ENCODE data around the gene TMPRSS11A.

The TMPRSS11A gene

GRCh38 chr4:67912080-67912479, 51.2 kb downstream of the TMPRSS11A start:
- DNase-seq, result no peak

GRCh38 chr4:67911638-67912037, 51.7 kb downstream of the TMPRSS11A start:
- no peak for DNase-seq

DNA sequence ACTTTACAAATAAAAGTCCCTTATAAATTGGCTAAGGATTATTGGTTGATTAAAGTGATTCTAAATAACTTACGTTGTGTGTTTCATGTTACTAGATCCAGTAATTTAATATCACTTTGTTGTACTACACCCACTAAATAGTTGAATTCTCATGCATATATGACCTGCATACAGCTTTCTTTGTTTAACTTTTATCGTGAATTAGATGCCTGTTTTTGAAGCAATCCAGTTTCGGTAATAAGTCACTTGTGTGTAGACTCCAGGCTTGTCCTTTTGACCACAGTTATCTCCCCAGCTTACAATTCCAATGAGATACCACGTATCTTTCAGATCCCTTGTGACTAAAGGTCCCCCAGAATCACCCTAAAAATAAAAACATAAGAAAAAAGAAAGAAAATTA, 52.2 kb downstream of the TMPRSS11A start:
- DNase-seq, result no peak

- DNase-seq, result no peak
These were observed 52.7 kb downstream of the TMPRSS11A start for GRCh38 chr4:67910585-67910905.

DNA sequence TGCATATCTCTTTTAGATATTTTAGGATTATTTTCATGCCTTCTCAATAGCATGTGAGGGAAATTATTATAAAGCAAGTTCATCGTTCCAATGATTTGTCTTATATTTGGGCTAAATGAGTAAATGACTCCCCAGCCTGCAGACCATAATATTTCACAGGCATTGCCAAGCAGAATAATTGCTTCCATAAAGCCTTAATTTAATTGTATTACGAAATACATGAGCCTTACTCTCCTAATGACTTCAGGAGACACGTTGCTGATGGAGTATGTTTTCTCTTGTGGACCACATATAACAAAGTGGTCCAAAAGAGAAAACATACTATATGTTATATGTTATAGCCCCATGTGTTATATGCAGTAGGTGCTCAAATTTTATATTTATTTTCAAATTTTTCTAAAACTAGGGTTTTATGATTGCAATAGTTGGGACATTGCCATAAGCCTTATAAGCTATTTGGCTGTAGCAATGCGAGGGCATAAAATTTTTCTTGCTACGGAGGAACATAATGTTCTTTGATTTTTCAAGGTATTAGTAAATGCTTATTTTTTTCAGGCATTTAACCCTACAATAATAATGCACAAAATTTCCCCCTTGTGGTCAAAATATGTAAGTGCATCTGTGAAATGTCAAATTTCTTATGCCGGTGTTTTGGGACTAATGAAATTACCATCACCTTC, 53.2 kb downstream of the TMPRSS11A start:
- no peak for DNase-seq

- DNase-seq, result no peak
These were observed 55.6 kb downstream of the TMPRSS11A start for GRCh38 chr4:67907650-67908049.

DNA sequence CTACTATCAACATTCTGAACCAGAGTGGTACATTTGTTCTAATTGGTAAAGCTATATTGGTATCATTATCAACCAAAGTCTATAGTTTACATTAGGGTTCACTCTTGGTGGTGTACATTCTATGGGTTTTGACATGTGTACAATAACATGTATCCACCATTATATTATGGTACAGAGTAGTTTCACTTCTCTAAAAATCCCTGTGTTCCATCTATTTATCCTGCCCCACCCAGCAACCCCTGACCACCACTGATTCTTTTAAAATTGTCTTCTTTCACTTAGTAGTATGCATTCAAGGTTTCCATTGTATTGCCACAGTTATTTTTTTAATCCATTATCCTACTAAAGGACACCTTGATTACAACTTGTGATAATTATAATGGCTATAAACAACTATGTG, 64.2 kb downstream of the TMPRSS11A start:
- DNase-seq, result no peak

- DNase-seq, result no peak
These were observed 65.6 kb downstream of the TMPRSS11A start for GRCh38 chr4:67897686-67898085.

DNA sequence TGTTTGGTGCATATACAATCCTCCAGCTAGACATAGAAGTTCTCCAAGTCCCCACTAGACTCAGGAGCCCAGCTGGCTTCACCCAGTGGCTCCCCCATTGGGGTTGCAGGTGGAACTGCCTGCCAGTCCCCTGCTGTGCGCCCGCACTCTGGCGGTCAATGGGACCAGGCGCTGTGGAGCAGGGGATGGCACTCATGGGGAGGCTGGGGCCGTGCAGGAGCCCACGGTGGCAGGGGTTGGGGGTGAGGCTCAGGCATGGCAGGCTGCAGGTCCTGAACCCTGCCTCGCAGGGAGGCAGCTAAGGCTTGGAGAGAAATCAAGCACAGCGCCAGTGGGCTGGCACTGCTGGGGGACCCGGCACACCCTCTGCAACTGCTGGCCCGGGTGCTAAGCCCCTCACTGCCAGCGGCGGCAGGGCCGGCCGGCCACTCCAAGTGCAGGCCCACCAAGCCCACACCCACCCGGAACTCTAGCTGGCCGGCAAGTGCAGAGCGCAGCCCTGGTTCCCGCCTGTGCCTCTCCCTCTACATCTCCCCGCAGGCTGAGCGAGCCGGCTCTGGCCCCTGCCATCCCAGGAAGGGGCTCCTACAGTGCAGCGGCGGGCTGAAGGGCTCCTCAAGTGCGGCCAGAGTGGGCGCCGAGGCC, 66.8 kb downstream of the TMPRSS11A start:
- peak in 1 of 56 donors; percentile 1 for DNase-seq

DNA sequence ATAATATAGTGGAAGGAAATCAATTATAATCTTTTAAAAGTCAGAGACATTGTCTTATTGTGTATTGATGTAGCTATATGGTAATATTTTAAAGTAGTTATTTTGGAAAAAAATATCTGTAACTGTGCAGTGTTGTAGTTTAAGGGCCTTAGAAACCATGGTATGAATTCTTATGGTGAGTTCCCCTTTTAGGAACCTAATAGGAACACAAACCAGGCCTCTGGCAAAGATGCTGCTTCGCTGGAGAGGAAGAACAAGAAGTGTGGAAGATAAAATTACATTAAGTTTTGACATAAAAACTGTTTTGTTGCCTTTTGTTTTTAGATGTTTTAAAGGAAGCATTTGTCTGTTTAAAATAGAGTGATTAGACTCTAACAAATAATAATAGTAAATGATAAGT, 68.6 kb downstream of the TMPRSS11A start:
- DNase-seq, result no peak

GRCh38 chr4:67892905-67893304, 70.4 kb downstream of the TMPRSS11A start:
- no peak for DNase-seq

GRCh38 chr4:67892253-67892652, 71.0 kb downstream of the TMPRSS11A start:
- DNase-seq, result no peak

GRCh38 chr4:67891645-67892044, 71.6 kb downstream of the TMPRSS11A start:
- no peak for DNase-seq

GRCh38 chr4:67886281-67886680, 77.0 kb downstream of the TMPRSS11A start:
- DNase-seq, result no peak

DNA sequence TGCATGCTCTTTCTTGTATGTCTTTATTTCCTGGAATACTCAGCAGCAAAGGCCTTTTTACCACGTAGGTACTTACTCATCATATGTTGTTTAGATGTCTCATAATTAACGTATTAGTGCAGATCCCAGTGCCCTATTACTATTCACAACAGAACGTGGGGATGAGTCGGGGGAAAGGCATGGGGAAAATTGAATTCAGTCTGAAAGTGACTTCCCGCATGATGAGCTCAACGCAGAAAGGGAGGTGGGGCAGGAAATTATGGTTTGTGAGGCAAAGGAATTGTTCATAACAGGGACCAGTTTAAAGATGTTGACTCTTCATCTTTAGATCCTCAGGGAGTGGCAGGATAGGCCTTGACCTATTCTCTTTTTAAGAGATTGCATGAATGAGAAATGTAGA, 77.5 kb downstream of the TMPRSS11A start:
- DNase-seq, result no peak

DNA sequence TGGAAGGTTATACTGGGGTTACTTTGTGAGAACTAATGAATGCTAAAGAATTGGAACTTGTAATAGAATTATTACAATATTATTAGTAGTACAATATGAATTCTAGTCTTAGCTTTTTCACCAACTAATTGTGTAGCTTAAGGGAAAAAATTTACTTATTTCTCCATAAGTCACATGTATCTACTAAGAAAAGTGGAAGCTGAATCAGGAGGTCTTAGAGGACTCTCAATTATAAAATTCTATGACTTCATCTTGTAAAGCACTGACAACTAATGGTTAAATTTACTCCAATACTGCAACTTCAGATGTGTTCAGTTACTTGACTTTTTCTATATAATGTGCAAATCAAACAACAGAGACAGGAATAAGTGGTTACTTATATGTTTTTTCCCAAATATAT, 78.6 kb downstream of the TMPRSS11A start:
- DNase-seq, result no peak

GRCh38 chr4:67883902-67884301, 79.4 kb downstream of the TMPRSS11A start, which contains the start of gene TMPRSS11D:
TMPRSS11D (minus strand) TSS chr4:67884002; CDS start chr4:67883933, 69 bp downstream.
- DNase-seq, result no peak

- DNase-seq, result no peak
These were observed 79.8 kb downstream of the TMPRSS11A start for GRCh38 chr4:67883458-67883857.

DNA sequence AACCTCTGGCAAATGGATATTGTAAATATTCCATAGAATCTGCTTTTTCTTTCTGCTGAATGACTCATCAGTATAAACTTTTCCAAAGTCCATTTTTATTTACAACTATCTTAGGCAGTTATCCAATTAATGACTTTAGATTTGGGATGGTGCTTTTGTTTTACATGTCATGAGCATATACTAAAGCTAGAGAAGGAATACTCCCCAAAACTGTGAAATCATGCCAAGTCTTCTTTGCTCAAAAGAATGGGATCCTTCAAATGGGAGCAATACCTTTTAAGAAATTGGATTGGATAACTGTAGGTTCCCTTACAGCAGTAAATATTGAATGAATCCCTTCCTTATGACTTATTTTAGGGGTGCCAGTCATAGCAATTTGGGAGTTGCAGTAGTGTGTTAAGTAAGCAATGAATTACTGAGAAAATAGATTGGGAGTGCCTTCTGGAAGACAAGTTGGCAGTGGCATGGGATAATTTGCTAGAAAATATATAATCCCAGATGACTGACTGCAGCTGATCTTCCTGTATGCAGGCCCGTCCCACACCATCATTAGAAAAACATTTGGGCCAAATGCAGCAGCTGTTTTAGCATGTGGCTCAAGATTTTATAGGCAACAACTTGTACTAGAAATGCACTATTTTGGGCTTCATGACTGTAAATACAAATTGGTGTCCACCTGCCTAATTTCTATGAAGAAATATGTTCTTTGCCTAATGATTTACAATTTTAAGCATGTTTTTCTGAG, 82.3 kb downstream of the TMPRSS11A start:
- no peak for DNase-seq

DNA sequence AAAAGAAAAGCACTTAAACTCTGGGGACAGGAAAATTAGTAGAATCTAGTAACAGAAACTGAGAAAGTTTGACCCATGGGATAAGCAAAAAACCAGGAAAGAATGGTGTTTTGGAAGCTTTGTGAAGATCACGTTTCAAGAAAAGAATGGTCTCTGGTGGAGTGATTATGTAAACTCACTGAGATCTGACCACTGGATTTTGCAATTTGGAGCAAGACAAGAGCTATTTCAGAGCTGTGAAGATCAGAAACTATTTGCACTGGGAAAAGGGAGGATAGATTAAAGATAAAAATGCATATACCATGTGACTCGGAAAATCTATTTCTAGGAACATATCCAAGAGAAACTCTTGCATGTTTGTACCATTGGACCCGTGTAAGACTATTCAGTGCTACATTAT, 83.8 kb downstream of the TMPRSS11A start:
- no peak for DNase-seq

DNA sequence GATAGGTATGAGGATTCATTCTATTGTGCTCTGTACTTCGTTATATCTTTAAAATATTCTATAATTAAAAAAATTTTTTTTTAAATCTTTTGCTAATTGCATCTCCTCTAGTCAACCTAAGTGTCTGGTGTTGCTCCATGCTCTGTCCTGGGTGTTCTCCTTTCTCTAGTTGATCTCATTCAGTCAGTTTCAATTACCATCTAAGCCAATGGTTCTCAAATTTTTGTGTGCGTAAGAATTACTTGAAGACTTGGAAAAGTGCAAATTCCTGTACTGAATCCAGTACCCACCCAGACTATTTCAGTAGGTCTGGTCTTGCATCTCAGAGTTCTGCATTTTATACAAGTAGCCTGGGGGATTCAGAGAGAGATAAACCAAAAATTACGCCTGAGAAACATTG, 86.2 kb downstream of the TMPRSS11A start:
- DNase-seq, result no peak

DNA sequence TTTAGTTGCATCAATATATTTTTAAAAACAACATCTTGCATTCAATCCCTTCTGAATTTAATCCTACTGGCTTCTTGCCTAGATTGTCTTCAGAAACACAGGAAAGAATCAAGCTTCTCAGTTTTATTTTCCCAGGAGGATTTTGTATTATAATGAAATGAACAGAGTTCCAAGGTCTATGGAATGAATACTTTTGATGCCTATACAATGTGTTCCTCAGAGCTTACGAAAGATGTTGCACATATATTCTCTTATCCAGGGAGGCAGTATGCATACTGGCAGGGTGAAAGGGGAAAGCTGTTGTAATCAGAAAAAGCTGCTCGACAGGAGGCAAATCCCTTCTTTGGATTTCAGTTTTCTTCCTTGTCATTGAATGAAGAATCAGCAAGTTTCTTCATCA, 88.3 kb downstream of the TMPRSS11A start:
- DNase-seq, result no peak

- no peak for DNase-seq
These were observed 90.2 kb downstream of the TMPRSS11A start for GRCh38 chr4:67873116-67873515.

Measured in amygdala (tissue), 56 donors.